ENCODE data around the gene LIM2. TPM values are rescaled to one million over a fixed set of nuclear protein-coding genes. Genes with fewer than 3 reads are reported as not detected.

Gene LIM2
- total and polyA plus RNA-seq, 2 of the 4 experiments (the other 2 are of a cell fraction): not detected

GRCh38 chr19:51338563-51339312 lies 49.0 kb downstream of the LIM2 start:
- Histone ChIP-seq H2AK9ac (replicated peaks; ENCODE audit: low read depth, low read length, poor library complexity) (peak overlapping the region; percentile 62), H3K9me1 (ENCODE audit: insufficient read depth, low read length) (0 out of 2 replicates have a peak, but pooled peaks cover 4% of the 10 kb centered on the region), H3K56ac (ENCODE audit: extremely low read depth, insufficient read depth, low read length) (no peak overlapping the region), H3K36me3 (ENCODE audit: control insufficient read depth, insufficient read depth, low read length) (no peaks in the 10 kb centered on the region), H3K79me1 (ENCODE audit: low read depth in 1 of 2, low read length in 2 of 2) (no peaks in the 10 kb centered on the region), H2BK20ac (ENCODE audit: low read depth, low read length) (no peak overlapping the region), H3K4me3 (ENCODE audit: insufficient read depth, low read depth, low read length) (peak overlapping the region; percentile 55), H2BK15ac (ENCODE audit: low read depth, low read length) (no peak overlapping the region), H2BK120ac (ENCODE audit: low read depth, low read length) (no peak overlapping the region), H3K23ac (ENCODE audit: low read depth, low read length) (no peak overlapping the region), H3K4ac (ENCODE audit: low read depth, low read length) (peak overlapping the region; percentile 50; the same call in 1 of the 2 replicates), H2AFZ (replicated peaks; ENCODE audit: low read length, poor library complexity) (peak overlapping the region; percentile 98), H3K9ac (ENCODE audit: low read depth, low read length) (0 out of 2 replicates have a peak overlapping the region, but pooled peaks have one; percentile 22), H3K18ac (ENCODE audit: low read depth, low read length) (no peak overlapping the region), H4K8ac (ENCODE audit: low read depth in 2 of 2, low read length in 2 of 2) (peak overlapping the region in 1 of 2 experiments; percentile 22; a peak in 2 of 4 replicates), H2AK5ac (ENCODE audit: low read depth, low read length) (no peak overlapping the region), H3K4me1 (ENCODE audit: control insufficient read depth, insufficient read depth, low read length) (no peaks in the 10 kb centered on the region), H3K4me2 (ENCODE audit: low read depth, low read length) (peak overlapping the region; percentile 92), H3K14ac (replicated peaks; ENCODE audit: low read depth, low read length) (no peak overlapping the region), H4K5ac (ENCODE audit: low read depth, low read length) (no peak overlapping the region), H2BK5ac (ENCODE audit: low read depth, low read length, poor library complexity, severe bottlenecking) (no peak overlapping the region), H3K9me3 (ENCODE audit: control insufficient read depth, insufficient read depth, low read length) (no peaks in the 10 kb centered on the region), H3K27ac (ENCODE audit: insufficient read depth, low read length) (no peak overlapping the region), H4K20me1 (ENCODE audit: insufficient read depth, low read length) (no peaks in the 10 kb centered on the region), H4K91ac (ENCODE audit: insufficient read depth, low read depth, low read length) (no peak overlapping the region), H3K27me3 (ENCODE audit: control insufficient read depth, insufficient read depth, low read length) (no peaks in the 10 kb centered on the region)
- peak; percentile 61 for DNase-seq
- dilution Hi-C loops (cut with HindIII; ENCODE audit: low sequenced_read_pairs, unreplicated experiment): no loop called here
- ATAC-seq (ENCODE audit: low read depth): peak; percentile 74
- in situ Hi-C loops (cut with MboI; ENCODE audit: low sequenced_read_pairs): no loop called here
- intact Hi-C loops (cut with micrococcal nuclease): loop anchor here (1.0 to 5.0 kb wide), 7 partner anchors 28 to 439 kb away; partner anchors contain the start of gene ETFB
- no TSS peak for BruUV-seq (replicated peaks)
- POLR2A ChIA-PET (ENCODE audit: unreplicated experiment): no interaction called here
- CTCF ChIA-PET: interaction anchor here (0.6 to 0.7 kb wide), 2 partner anchors 133 to 439 kb away, joined by 3 read pairs; no protein-coding TSS in a partner anchor
- 1% methylated on average over 15 of the region's 43 CpGs; no CpG with 5 or more reads in 1 of the 2 experiments for WGBS, 2 experiments (ENCODE audit: extremely low coverage in 2 of 2, insufficient read length in 1 of 2)
- TF ChIP-seq, protein P1, sequence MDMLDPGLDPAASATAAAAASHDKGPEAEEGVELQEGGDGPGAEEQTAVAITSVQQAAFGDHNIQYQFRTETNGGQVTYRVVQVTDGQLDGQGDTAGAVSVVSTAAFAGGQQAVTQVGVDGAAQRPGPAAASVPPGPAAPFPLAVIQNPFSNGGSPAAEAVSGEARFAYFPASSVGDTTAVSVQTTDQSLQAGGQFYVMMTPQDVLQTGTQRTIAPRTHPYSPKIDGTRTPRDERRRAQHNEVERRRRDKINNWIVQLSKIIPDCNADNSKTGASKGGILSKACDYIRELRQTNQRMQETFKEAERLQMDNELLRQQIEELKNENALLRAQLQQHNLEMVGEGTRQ (IDR thresholded peaks at IDR 0.05; ENCODE audit: low read depth, low read length): no peak
- TF ChIP-seq NFE2L2 (IDR thresholded peaks at IDR 0.05; ENCODE audit: low read depth, low read length): no peak
- no peak for TF ChIP-seq CEBPB (IDR thresholded peaks at IDR 0.05; ENCODE audit: low read depth, low read length)
- TF ChIP-seq POLR2A (IDR thresholded peaks at IDR 0.05; ENCODE audit: low read depth, low read length): no peak
- no peak for TF ChIP-seq MAFK (IDR thresholded peaks at IDR 0.05; ENCODE audit: low read depth, low read length)
- TF ChIP-seq FOS (IDR thresholded peaks at IDR 0.05; ENCODE audit: low read depth, low read length): no peak
- peak; percentile 49; the same call in 1 of the 2 replicates for TF ChIP-seq MAZ (IDR thresholded peaks at IDR 0.05; ENCODE audit: borderline replicate concordance, low read depth, low read length)
- TF ChIP-seq SMC3 (IDR thresholded peaks at IDR 0.05; ENCODE audit: low read depth, low read length): peak; percentile 75
- TF ChIP-seq RAD21 (IDR thresholded peaks at IDR 0.05; ENCODE audit: low read length): peak; percentile 73
- no peak for TF ChIP-seq CHD1 (IDR thresholded peaks at IDR 0.05; ENCODE audit: low read depth, low read length)
- peak; percentile 80 for TF ChIP-seq CTCF (conservative IDR thresholded peaks at IDR 0.05; ENCODE audit: low read depth, low read length)
- TF ChIP-seq RCOR1 (IDR thresholded peaks at IDR 0.05; ENCODE audit: insufficient replicate concordance, low read length): no peak
- peak; percentile 44 for TF ChIP-seq MXI1 (IDR thresholded peaks at IDR 0.05; ENCODE audit: borderline replicate concordance, low read depth, low read length)
- TF ChIP-seq BHLHE40 (IDR thresholded peaks at IDR 0.05; ENCODE audit: low read depth, low read length): no peak

All from IMR-90 (cell line).